GM13977 (cell line): ENCODE measurements around the gene NSUN2.

Experiments used
- DNase-seq: peaks from one replicate; pipeline ENCODE4 v3.0.0; 2012; ENCODE audit warnings: low spot score
- in situ Hi-C: fragments of 300-500 bp; cut with MboI; formaldehyde crosslinking; loops from one replicate; pipeline ENCODE4 v1.12.0; 2022; ENCODE audit warnings: low sequenced_read_pairs, low pct_unique_long_range_greater_than_20kb, mixed read lengths, inconsistent platforms; ENCODE audit not compliant: unreplicated experiment
- TF ChIP-seq, protein P1 (sequence below): IDR thresholded peaks from 2 replicates; pipeline ENCODE4 v1.5.1; 2012; ENCODE audit warnings: mild to moderate bottlenecking, control low read depth; ENCODE audit not compliant: insufficient read depth; ENCODE audit errors: extremely low read depth, missing control alignments

NSUN2 gene

DNA sequence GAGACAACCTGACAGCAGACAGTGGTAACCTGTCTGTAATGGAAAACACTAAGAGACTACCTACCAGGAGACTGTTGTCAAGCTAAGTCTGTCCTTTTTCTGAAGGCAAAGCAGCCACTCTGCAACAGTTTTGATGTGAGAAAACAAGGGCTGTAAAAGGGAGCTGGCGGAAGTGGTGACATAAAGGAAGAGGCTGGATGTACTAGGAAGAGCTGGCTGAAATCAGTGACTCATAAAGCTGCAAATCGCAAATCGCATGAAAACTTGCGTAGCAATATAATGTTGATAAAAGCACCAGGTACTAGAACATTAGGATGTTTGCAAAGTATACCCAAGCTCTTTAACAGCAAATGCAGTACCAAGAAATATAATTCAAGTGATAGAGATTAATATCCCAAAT lies 1.4 kb downstream of the NSUN2 start:
- in situ Hi-C loops: loop anchor here (25.0 kb wide), 1 partner anchor 106 kb away; no protein-coding TSS in a partner anchor
- TF ChIP-seq, protein P1, sequence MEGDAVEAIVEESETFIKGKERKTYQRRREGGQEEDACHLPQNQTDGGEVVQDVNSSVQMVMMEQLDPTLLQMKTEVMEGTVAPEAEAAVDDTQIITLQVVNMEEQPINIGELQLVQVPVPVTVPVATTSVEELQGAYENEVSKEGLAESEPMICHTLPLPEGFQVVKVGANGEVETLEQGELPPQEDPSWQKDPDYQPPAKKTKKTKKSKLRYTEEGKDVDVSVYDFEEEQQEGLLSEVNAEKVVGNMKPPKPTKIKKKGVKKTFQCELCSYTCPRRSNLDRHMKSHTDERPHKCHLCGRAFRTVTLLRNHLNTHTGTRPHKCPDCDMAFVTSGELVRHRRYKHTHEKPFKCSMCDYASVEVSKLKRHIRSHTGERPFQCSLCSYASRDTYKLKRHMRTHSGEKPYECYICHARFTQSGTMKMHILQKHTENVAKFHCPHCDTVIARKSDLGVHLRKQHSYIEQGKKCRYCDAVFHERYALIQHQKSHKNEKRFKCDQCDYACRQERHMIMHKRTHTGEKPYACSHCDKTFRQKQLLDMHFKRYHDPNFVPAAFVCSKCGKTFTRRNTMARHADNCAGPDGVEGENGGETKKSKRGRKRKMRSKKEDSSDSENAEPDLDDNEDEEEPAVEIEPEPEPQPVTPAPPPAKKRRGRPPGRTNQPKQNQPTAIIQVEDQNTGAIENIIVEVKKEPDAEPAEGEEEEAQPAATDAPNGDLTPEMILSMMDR: no peak
- DNase-seq: no peak

DNA sequence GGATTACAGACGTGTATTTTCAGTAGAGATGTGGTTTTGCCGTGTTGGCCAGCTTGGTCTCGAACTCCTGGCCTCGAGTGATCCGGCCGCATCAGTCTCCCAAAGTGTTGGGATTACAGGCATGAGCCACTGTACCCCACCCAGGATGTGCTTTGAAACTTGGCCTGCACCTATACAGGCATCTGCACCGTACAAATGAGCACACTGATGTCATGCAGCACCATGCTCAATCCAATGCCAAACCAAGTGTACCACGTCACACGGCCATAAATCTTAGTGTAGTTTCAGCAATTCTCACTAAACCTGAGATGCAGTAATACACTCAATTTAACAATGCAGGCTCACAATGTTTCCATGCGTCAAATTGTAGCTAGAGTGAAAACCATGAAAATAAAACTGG lies 6.3 kb downstream of the NSUN2 start:
- in situ Hi-C loops: loop anchor here (25.0 kb wide), 1 partner anchor 111 kb away; no protein-coding TSS in a partner anchor

DNA sequence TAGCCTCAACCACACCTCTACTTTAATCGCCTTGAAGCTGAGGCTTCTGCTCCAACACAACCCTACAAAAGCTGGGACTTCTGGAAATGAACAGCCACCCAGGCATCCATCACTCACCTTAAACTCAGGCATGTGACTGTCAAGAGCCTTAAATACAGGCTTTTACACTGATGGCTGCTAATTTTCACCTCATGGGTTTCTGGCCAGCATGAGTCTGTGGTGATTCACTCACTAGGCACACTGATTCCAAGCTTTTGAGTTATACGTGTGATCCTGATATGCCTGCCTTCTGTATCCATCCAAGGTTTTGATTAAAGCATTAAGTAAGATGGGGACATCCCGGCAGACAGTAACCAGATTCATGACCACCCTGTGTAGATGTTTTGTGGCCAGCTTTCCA lies 8.9 kb downstream of the NSUN2 start:
- TF ChIP-seq, protein P1: no peak
- DNase-seq: no peak
- in situ Hi-C loops: no loop called here

More for the DNA sequence above, 6.3 kb downstream of the NSUN2 start:
- no peak for DNase-seq
- TF ChIP-seq, protein P1: no peak

DNA sequence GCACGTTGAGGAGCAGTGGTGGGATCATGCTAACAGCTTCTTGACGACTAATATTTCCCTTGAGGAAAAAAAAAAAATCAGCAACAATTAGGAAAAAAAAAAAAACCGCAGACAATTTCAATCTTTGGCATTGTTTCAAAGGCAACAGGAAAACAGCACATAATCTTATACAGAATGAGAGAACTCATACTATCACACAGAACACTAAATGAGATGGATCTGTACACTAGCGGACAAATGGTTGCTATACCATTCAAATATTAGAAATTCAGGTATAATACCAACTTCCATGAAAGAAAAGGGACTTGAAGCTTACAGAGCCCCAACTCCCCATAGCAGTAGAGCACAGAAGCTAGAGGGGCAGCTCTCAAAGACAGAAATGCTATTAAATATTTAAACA lies 9.6 kb downstream of the NSUN2 start:
- TF ChIP-seq, protein P1: no peak
- DNase-seq: no peak
- in situ Hi-C loops: no loop called here

DNA sequence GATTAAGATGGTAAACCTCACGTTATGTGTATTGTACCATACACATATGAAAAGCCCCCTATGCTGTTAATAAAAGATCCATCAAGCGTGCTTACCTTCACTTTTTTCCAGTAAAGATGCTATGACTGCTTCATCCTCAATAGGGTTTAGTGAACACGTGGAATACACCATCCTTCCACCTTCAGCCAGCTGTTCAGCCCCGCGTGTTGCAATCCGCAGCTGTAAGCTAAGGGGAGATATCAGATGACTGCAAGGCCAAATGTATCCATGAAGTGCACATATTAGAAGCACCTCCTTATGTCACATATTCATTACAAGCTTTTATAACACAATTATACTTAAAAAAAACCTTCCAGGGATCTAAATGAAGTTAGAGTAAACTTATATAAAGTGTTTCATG lies 16.2 kb downstream of the NSUN2 start:
- TF ChIP-seq, protein P1: no peak
- in situ Hi-C loops: no loop called here
- DNase-seq: no peak

DNA sequence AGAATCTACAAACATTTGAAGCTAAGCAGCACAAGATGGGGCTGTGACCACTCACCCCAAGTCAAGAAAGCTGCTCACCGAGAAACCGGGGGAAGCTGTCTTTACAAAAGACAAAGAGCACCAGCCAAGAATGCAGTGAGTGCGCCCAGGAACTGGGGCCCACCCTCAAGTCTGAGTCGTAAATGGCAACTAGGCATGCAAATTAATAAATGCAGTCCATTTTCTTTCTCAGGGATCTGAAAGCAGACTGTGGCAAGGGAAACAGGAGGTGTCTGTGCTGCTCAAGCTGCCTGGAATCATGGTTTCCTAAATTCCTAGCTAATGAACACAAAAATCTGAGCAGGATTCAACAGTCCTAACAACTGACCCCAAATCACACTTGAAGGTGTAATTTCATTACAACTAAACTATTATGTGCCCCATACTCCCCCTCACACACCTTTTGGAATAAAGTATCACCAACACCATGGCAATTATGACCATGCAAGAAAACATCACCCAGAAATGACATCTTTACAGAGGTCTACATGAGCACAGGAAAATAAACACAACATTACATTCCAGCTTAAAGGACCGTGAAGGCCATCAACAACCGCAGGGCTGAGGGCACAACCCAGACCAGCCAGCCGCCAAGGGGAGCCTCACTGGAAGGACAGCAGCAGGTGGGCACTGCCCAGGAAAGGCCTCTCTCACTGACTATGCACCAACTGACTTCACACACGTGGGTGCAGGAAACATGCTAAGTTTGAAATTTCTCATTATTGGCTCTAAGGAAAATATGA lies 17.6 kb downstream of the NSUN2 start:
- DNase-seq: no peak
- in situ Hi-C loops: no loop called here
- TF ChIP-seq, protein P1: no peak
